HepG2 (cell line): ENCODE measurements around the gene RHBDL3. TPM values are rescaled to one million over a fixed set of nuclear protein-coding genes. Genes with fewer than 3 reads are reported as not detected.
A peak's percentile ranks its signal among the peaks of the same experiment; 100 is the strongest.

Experiments
- CAMTA2 ChIP-seq: sonication (generic); formaldehyde crosslinking; IDR thresholded peaks from 2 replicates; pipeline ENCODE4 v1.4.0; 2020; ENCODE audit warnings: mild to moderate bottlenecking, missing genetic modification reagents, borderline replicate concordance
- JARID2 ChIP-seq: sonication (generic); formaldehyde crosslinking; IDR thresholded peaks from 2 replicates; pipeline ENCODE4 v1.8.1; 2023; ENCODE audit warnings: missing genetic modification reagents, inconsistent platforms; ENCODE audit not compliant: insufficient replicate concordance
- NCOR1 ChIP-seq: fragments of 200-600 bp; sonication (generic); IDR thresholded peaks from 2 replicates; pipeline ENCODE4 v1.7.0; 2017; ENCODE audit warnings: antibody characterized with exemption, low read length, borderline replicate concordance
- ZNF24 ChIP-seq: fragments of 450-650 bp; IDR thresholded peaks from 2 replicates; pipeline ENCODE4 v1.6.1; 2017; ENCODE audit warnings: antibody characterized with exemption, mild to moderate bottlenecking
- ZNF549 ChIP-seq: sonication (generic); formaldehyde crosslinking; IDR thresholded peaks from 2 replicates; pipeline ENCODE4 v1.5.0; 2020; ENCODE audit warnings: missing genetic modification reagents
- ZNF557 ChIP-seq: sonication (generic); formaldehyde crosslinking; IDR thresholded peaks from 2 replicates; pipeline ENCODE4 v1.4.0; 2020; ENCODE audit warnings: missing genetic modification reagents
- ZNF563 ChIP-seq: sonication (generic); formaldehyde crosslinking; IDR thresholded peaks from 2 replicates; pipeline ENCODE4 v1.8.0; 2022; ENCODE audit warnings: mild to moderate bottlenecking, moderate library complexity, missing genetic modification reagents
- ZNF605 ChIP-seq: sonication (generic); formaldehyde crosslinking; IDR thresholded peaks from 2 replicates; pipeline ENCODE4 v1.8.0; 2022; ENCODE audit warnings: mild to moderate bottlenecking, missing genetic modification reagents
- ZNF607 ChIP-seq: sonication (generic); formaldehyde crosslinking; IDR thresholded peaks from 2 replicates; pipeline ENCODE4 v1.5.1; 2020; ENCODE audit warnings: missing genetic modification reagents, mild to moderate bottlenecking, borderline replicate concordance
- ZNF644 ChIP-seq: IDR thresholded peaks from 2 replicates; pipeline ENCODE4 v1.6.1; 2016; ENCODE audit warnings: low read depth
- ZNF775 ChIP-seq: sonication (generic); formaldehyde crosslinking; IDR thresholded peaks from 2 replicates; pipeline ENCODE4 v1.4.0; 2020; ENCODE audit warnings: missing genetic modification reagents, mild to moderate bottlenecking, moderate library complexity, borderline replicate concordance
- polyA plus RNA-seq, 8 experiments: library from polyadenylated mRNA; depleted of rRNA in 3 of 8; stranded (reverse) in 7 of 8; unstranded in 1 of 8; fragments of >200 nt; fragmentation: Illumina TruSeq in 4 of 8; extraction: Trizol in 4 of 8; gene quantifications; 2 replicates each; pipeline versions ENCODE4 v1.2.1 to v1.2.3, GENCODE V29; 2011 to 2016; ENCODE audit warnings: low read depth in 4 of 8, missing spikeins in 1 of 8, mixed read lengths in 1 of 8; ENCODE audit not compliant: insufficient read depth in 1 of 8
- total RNA-seq, 5 experiments: library from RNA; depleted of rRNA; stranded (reverse); fragments of >200 nt; fragmentation: Illumina TruSeq; extraction: Trizol; gene quantifications; 2 replicates each; pipeline ENCODE4 v1.2.3, GENCODE V29; 2016; ENCODE audit warnings: low read depth in 1 of 5
- TF ChIP-seq, protein P1 (sequence below): sonication (generic); formaldehyde crosslinking; conservative IDR thresholded peaks from 2 replicates; pipeline ENCODE4 v1.8.0; 2022; ENCODE audit warnings: low read depth, missing genetic modification reagents
- TF ChIP-seq, protein P2 (sequence below): sonication (generic); formaldehyde crosslinking; IDR thresholded peaks from one replicate; pipeline ENCODE4 v1.5.1; 2020; ENCODE audit warnings: mild to moderate bottlenecking, missing genetic modification reagents; ENCODE audit errors: not compliant biosample characterization
- TF ChIP-seq, protein P3 (sequence below): sonication (generic); formaldehyde crosslinking; IDR thresholded peaks from 2 replicates; pipeline ENCODE4 v1.4.0; 2020; ENCODE audit warnings: missing genetic modification reagents, mild to moderate bottlenecking, borderline replicate concordance
- TF ChIP-seq, protein P4 (sequence below): sonication (generic); formaldehyde crosslinking; IDR thresholded peaks from 2 replicates; pipeline ENCODE4 v1.8.1; 2023; ENCODE audit warnings: missing genetic modification reagents, mild to moderate bottlenecking, borderline replicate concordance

The RHBDL3 gene
- total and polyA plus RNA-seq, 2 of the 13 experiments (the other 11 are each of a cell fraction or from before 2014, with no cell fraction given) = 0.09 TPM; not detected in 1

DNA sequence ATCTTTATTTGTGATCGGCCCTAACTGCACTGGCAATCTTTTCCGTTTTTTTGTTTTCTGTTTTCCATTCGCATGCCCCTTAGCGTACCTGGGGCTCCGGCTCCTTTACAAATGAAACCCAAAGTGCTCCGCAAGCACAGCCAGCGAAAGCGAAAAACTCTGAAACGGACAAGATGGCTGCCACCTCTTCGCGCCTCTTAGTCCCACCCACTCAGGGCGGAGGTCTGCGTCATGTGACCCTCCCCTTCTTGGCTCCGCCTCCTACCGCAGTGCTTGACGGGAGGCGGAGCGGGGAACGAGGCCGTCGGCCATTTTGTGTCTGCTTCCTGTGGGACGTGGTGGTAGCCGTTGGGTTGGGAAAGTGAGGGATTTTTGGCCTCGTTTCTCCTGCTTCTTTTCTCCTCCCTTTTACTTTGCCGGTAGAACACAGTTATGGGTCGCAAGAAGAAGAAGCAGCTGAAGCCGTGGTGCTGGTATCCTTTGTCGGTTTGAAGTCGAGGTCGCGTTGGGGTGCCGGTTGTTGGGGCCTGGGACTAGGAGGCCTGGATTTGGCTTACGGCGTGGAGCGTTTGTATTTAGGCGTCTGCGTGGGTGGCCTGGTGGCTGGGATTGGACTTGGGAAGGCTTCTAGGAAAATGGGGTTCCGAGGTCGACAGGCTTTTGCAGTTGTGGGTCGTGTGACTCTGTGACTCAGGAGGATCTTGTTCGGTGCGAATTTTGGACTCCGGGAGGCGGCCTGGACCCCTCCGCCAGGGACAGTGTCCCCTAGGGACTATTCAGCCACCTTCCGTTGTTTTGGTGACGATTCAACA is 84.4 kb downstream of the RHBDL3 start, which contains the start of gene ZNF207 (continued):
- TF ChIP-seq, protein P1, sequence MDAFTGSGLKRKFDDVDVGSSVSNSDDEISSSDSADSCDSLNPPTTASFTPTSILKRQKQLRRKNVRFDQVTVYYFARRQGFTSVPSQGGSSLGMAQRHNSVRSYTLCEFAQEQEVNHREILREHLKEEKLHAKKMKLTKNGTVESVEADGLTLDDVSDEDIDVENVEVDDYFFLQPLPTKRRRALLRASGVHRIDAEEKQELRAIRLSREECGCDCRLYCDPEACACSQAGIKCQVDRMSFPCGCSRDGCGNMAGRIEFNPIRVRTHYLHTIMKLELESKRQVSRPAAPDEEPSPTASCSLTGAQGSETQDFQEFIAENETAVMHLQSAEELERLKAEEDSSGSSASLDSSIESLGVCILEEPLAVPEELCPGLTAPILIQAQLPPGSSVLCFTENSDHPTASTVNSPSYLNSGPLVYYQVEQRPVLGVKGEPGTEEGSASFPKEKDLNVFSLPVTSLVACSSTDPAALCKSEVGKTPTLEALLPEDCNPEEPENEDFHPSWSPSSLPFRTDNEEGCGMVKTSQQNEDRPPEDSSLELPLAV (CRISPR knock-in tag) = no peak
- TF ChIP-seq ZNF775 (CRISPR knock-in tag) (no peak), CAMTA2 (CRISPR knock-in tag) (0 out of 2 replicates have a peak, but pooled peaks have one; percentile 55), ZNF607 (CRISPR knock-in tag) (0 out of 2 replicates have a peak, but pooled peaks have one; percentile 28), ZNF24 (no peak), ZNF644 (CRISPR knock-in tag) (no peak), ZNF557 (CRISPR knock-in tag) (no peak), JARID2 (CRISPR knock-in tag) (no peak), ZNF563 (CRISPR knock-in tag) (peak; percentile 31), ZNF549 (0 out of 2 replicates have a peak, but pooled peaks have one; percentile 57), ZNF605 (peak; percentile 82), NCOR1 (peak; percentile 21)
- TF ChIP-seq, protein P2, sequence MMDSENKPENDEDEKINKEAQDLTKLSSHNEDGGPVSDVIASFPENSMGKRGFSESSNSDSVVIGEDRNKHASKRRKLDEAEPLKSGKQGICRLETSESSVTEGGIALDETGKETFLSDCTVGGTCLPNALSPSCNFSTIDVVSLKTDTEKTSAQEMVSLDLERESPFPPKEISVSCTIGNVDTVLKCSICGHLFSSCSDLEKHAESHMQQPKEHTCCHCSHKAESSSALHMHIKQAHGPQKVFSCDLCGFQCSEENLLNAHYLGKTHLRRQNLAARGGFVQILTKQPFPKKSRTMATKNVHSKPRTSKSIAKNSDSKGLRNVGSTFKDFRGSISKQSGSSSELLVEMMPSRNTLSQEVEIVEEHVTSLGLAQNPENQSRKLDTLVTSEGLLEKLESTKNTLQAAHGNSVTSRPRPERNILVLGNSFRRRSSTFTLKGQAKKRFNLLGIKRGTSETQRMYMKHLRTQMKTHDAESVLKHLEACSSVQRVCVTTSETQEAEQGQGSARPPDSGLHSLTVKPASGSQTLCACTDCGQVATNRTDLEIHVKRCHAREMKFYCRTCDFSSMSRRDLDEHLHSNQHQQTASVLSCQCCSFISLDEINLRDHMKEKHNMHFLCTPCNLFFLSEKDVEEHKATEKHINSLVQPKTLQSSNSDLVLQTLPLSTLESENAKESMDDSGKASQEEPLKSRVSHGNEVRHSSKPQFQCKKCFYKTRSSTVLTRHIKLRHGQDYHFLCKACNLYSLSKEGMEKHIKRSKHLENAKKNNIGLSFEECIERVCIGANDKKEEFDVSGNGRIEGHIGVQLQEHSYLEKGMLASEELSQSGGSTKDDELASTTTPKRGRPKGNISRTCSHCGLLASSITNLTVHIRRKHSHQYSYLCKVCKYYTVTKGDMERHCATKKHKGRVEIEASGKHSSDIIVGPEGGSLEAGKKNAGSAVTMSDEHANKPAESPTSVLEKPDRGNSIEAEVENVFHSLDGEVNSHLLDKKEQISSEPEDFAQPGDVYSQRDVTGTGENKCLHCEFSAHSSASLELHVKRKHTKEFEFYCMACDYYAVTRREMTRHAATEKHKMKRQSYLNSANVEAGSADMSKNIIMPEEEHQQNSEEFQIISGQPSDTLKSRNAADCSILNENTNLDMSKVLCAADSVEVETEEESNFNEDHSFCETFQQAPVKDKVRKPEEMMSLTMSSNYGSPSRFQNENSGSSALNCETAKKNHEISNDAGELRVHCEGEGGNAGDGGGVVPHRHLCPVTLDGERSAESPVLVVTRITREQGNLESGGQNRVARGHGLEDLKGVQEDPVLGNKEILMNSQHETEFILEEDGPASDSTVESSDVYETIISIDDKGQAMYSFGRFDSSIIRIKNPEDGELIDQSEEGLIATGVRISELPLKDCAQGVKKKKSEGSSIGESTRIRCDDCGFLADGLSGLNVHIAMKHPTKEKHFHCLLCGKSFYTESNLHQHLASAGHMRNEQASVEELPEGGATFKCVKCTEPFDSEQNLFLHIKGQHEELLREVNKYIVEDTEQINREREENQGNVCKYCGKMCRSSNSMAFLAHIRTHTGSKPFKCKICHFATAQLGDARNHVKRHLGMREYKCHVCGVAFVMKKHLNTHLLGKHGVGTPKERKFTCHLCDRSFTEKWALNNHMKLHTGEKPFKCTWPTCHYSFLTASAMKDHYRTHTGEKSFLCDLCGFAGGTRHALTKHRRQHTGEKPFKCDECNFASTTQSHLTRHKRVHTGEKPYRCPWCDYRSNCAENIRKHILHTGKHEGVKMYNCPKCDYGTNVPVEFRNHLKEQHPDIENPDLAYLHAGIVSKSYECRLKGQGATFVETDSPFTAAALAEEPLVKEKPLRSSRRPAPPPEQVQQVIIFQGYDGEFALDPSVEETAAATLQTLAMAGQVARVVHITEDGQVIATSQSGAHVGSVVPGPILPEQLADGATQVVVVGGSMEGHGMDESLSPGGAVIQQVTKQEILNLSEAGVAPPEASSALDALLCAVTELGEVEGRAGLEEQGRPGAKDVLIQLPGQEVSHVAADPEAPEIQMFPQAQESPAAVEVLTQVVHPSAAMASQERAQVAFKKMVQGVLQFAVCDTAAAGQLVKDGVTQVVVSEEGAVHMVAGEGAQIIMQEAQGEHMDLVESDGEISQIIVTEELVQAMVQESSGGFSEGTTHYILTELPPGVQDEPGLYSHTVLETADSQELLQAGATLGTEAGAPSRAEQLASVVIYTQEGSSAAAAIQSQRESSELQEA (CRISPR knock-in tag) = peak; percentile 68
- TF ChIP-seq, protein P3, sequence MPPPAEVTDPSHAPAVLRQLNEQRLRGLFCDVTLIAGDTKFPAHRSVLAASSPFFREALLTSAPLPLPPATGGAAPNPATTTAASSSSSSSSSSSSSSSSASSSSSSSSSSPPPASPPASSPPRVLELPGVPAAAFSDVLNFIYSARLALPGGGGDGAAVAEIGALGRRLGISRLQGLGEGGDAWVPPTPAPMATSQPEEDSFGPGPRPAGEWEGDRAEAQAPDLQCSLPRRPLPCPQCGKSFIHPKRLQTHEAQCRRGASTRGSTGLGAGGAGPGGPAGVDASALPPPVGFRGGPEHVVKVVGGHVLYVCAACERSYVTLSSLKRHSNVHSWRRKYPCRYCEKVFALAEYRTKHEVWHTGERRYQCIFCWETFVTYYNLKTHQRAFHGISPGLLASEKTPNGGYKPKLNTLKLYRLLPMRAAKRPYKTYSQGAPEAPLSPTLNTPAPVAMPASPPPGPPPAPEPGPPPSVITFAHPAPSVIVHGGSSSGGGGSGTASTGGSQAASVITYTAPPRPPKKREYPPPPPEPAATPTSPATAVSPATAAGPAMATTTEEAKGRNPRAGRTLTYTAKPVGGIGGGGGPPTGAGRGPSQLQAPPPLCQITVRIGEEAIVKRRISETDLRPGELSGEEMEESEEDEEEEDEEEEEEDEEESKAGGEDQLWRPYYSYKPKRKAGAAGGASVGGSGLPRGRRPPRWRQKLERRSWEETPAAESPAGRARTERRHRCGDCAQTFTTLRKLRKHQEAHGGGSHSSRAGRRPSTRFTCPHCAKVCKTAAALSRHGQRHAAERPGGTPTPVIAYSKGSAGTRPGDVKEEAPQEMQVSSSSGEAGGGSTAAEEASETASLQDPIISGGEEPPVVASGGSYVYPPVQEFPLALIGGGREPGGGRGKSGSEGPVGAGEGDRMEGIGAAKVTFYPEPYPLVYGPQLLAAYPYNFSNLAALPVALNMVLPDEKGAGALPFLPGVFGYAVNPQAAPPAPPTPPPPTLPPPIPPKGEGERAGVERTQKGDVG (CRISPR knock-in tag) = peak; percentile 67; the same call in 1 of the 2 replicates
- TF ChIP-seq, protein P4, sequence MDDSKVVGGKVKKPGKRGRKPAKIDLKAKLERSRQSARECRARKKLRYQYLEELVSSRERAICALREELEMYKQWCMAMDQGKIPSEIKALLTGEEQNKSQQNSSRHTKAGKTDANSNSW (CRISPR knock-in tag) = 0 out of 2 replicates have a peak, but pooled peaks have one; percentile 39
